GM12878 (cell line): Measurements from ENCODE around the gene FBXL7. TPM values are rescaled to one million over a fixed set of nuclear protein-coding genes. Genes with fewer than 3 reads are reported as not detected.

Experiments
- ATAC-seq: fragments of 200-7000 bp; cut with Tn5 transposase; 3 replicates; pipeline ENCODE4 v1.9.1; 2020; ENCODE audit warnings: mild to moderate bottlenecking, moderate library complexity
- BruUV-seq: library from RNA; stranded (reverse); fragments of 400-500 nt; replicated peaks from 2 replicates; lab custom pipeline; 2021; lab: Mats Ljungman, UMichigan
- CTCF ChIA-PET: fragments of 300-600 bp; sonication (Branson Sonifier 250); formaldehyde crosslinking; extraction: SDS; loops from one replicate; lab custom pipeline; 2021; ENCODE audit warnings: inconsistent platforms; lab: Yijun Ruan, JAX
- POLR2A ChIA-PET: fragments of 350-600 bp; formaldehyde crosslinking; extraction: SDS; loops from one replicate; lab custom pipeline; 2021; ENCODE audit warnings: inconsistent platforms; lab: Charles Lee
- RAD21 ChIA-PET: fragments of 300-600 bp; sonication (Branson Sonifier 250); formaldehyde crosslinking; loops from one replicate; lab custom pipeline; 2023; ENCODE audit warnings: antibody characterized with exemption; ENCODE audit not compliant: unreplicated experiment; lab: Charles Lee
- SMC1A ChIA-PET: fragments of 300-600 bp; sonication (Branson Sonifier 250); formaldehyde crosslinking; loops from one replicate; lab custom pipeline; 2023; ENCODE audit not compliant: unreplicated experiment, uncharacterized antibody; lab: Charles Lee
- DNase-seq: peaks from one replicate; pipeline ENCODE4 v3.0.0-alpha.2; 2011; ENCODE audit warnings: low read depth, low spot score
- FAIRE-seq: peaks from 3 replicates; lab custom pipeline; 2011; peaks lifted over from hg19 to GRCh38; lab: Jason Lieb, UNC
- H2AFZ ChIP-seq: 2 replicates; pipeline ENCODE4 v1.6.0; 2011; ENCODE audit warnings: low read depth, low read length, control low read depth; ENCODE audit not compliant: control insufficient read depth
- H3K27ac ChIP-seq: 2 replicates; pipeline ENCODE4 v1.5.1; 2011; ENCODE audit warnings: control low read depth; ENCODE audit not compliant: control insufficient read depth, insufficient read depth
- H3K27me3 ChIP-seq, 2 experiments: replicated peaks in 1 of 2; 2 replicates each; pipeline versions ENCODE4 v1.6.0 to v1.6.1; 2011; ENCODE audit warnings: low read length in 1 of 2; ENCODE audit not compliant: control insufficient read depth in 2 of 2, insufficient read depth in 2 of 2
- H3K36me3 ChIP-seq, 2 experiments: 2 replicates each; pipeline ENCODE4 v1.5.1; 2011; ENCODE audit warnings: low read length in 1 of 2; ENCODE audit not compliant: control insufficient read depth in 2 of 2, insufficient read depth in 2 of 2
- H3K4me1 ChIP-seq: 2 replicates; pipeline ENCODE4 v1.6.1; 2011; ENCODE audit warnings: mild to moderate bottlenecking, low read length, moderate library complexity, mixed read lengths; ENCODE audit not compliant: control insufficient read depth, insufficient read depth
- H3K4me2 ChIP-seq: 2 replicates; pipeline ENCODE4 v1.6.0; 2011; ENCODE audit warnings: control low read depth; ENCODE audit not compliant: control insufficient read depth, insufficient read depth
- H3K4me3 ChIP-seq: fragments of 200-600 bp; sonication (generic); 2 replicates; pipeline ENCODE4 v1.5.1; 2016
- H3K79me2 ChIP-seq: 2 replicates; pipeline ENCODE4 v1.6.0; 2011; ENCODE audit warnings: low read length; ENCODE audit not compliant: control insufficient read depth, insufficient read depth
- H3K9ac ChIP-seq: 2 replicates; pipeline ENCODE4 v1.8.0; 2011; ENCODE audit warnings: low read length, control low read depth, mixed read lengths; ENCODE audit not compliant: control insufficient read depth, insufficient read depth
- H3K9me3 ChIP-seq: replicated peaks from 3 replicates; pipeline ENCODE4 v1.5.1; 2011; ENCODE audit warnings: mild to moderate bottlenecking, low read length; ENCODE audit not compliant: control insufficient read depth, insufficient read depth
- H4K20me1 ChIP-seq: 2 replicates; pipeline ENCODE4 v1.6.0; 2011; ENCODE audit not compliant: control insufficient read depth, insufficient read depth
- BMI1 ChIP-seq: fragments of 450-650 bp; IDR thresholded peaks from 2 replicates; pipeline ENCODE4 v1.6.1; 2016; ENCODE audit warnings: mild to moderate bottlenecking, moderate library complexity, borderline replicate concordance
- HSF1 ChIP-seq: fragments of 150-350 bp; IDR thresholded peaks from 2 replicates; pipeline ENCODE4 v1.6.1; 2014; ENCODE audit warnings: mild to moderate bottlenecking, low read depth, low read length
- PAX5 ChIP-seq: IDR thresholded peaks from 2 replicates; pipeline ENCODE4 v1.6.1; 2011; ENCODE audit warnings: low read depth, low read length, borderline replicate concordance
- PRDM15 ChIP-seq: fragments of 450-650 bp; formaldehyde crosslinking; IDR thresholded peaks from 2 replicates; pipeline ENCODE4 v1.4.0; 2020; ENCODE audit warnings: mild to moderate bottlenecking, moderate library complexity
- TARDBP ChIP-seq: IDR thresholded peaks from 2 replicates; pipeline ENCODE4 v1.6.1; 2016; ENCODE audit warnings: borderline replicate concordance
- WGBS: methylation state at CpG from one replicate; pipeline ENCODE4 v1.1.6; 2016; ENCODE audit warnings: low lambda C conversion rate; ENCODE audit not compliant: insufficient replicate concordance, insufficient coverage; ENCODE audit errors: missing lambda C conversion rate; 5-methylcytosine and 5-hydroxymethylcytosine counted together
- in situ Hi-C: fragments of 300-500 bp; cut with MboI; formaldehyde crosslinking; loops from 9 replicates; pipeline ENCODE4 v1.14.3; 2018; ENCODE audit warnings: mixed read lengths
- intact Hi-C: fragments of 100-400 bp; cut with micrococcal nuclease; formaldehyde crosslinking; loops from one replicate; pipeline ENCODE4 v1.14.2; 2022; ENCODE audit not compliant: unreplicated experiment
- polyA plus RNA-seq, 11 experiments: library from polyadenylated mRNA; depleted of rRNA in 4 of 11; unstranded in 6 of 11; stranded (reverse) in 5 of 11; fragments of >200 nt; fragmentation: Nextera tagmentation in 4 of 11; fragmentation: Illumina TruSeq in 1 of 11; extraction: Ambion mirVana in 4 of 11; extraction: Trizol in 1 of 11; gene quantifications; 1 replicate in 1 of 11; 2 replicates in 10 of 11; pipeline versions ENCODE4 v1.2.1 to v1.2.3, GENCODE V29; 2011 to 2016; ENCODE audit warnings: inconsistent platforms in 2 of 11, missing spikeins in 2 of 11, low read depth in 1 of 11
- total RNA-seq, 4 experiments: library from RNA; depleted of rRNA in 3 of 4; stranded (reverse); fragments of >200 nt in 3 of 4; fragmentation: Illumina TruSeq in 1 of 4; extraction: Trizol in 1 of 4; gene quantifications; 2 replicates each; pipeline versions ENCODE4 v1.2.1 to v1.2.3, GENCODE V29; 2013 to 2021
- TF ChIP-seq, protein P1 (sequence below): fragments of 450-650 bp; IDR thresholded peaks from 2 replicates; pipeline ENCODE4 v1.6.1; 2017; ENCODE audit warnings: mild to moderate bottlenecking, moderate library complexity
- TF ChIP-seq, protein P2 (sequence below): fragments of 450-650 bp; IDR thresholded peaks from 2 replicates; pipeline ENCODE4 v1.6.1; 2017; ENCODE audit warnings: mild to moderate bottlenecking, moderate library complexity

FBXL7 gene
- total and polyA plus RNA-seq, 10 of the 15 experiments (the other 5 are each of a cell fraction or from before 2014, with no cell fraction given), result 0.03 to 0.44 (median 0.16) TPM

- POLR2A ChIA-PET, result no interaction called here
- BruUV-seq, result no TSS peak
- H3K27me3 ChIP-seq, result no peaks in the 10 kb centered on the region
- H3K4me3 ChIP-seq, result no peak overlapping the region
- H3K4me1 ChIP-seq, result no peaks in the 10 kb centered on the region
- H3K79me2 ChIP-seq, result no peaks in the 10 kb centered on the region
- SMC1A ChIA-PET, result no interaction called here
- CTCF ChIA-PET, result interaction anchor here (2.1 kb wide), 1 partner anchor 12 kb away, joined by 4 read pairs; no protein-coding TSS in a partner anchor
- no peaks in the 10 kb centered on the region for H3K9me3 ChIP-seq
- H3K27ac ChIP-seq, result no peak overlapping the region
- in situ Hi-C loops, result no loop called here
- DNase-seq (no peak), ATAC-seq (no peak), FAIRE-seq (no peak)
- intact Hi-C loops, result no loop called here
- no peak overlapping the region for H2AFZ ChIP-seq
- no peaks in the 10 kb centered on the region for H3K36me3 ChIP-seq
- no peak overlapping the region for H3K9ac ChIP-seq
- RAD21 ChIA-PET, result no interaction called here
- H4K20me1 ChIP-seq, result no peaks in the 10 kb centered on the region
- WGBS, result 44% methylated on average over 1 of the region's 1 CpG
- H3K4me2 ChIP-seq, result no peak overlapping the region
- TF ChIP-seq PRDM15 (CRISPR knock-in tag) (no peak), TARDBP (no peak), HSF1 (no peak), PAX5 (no peak), BMI1 (no peak)
- TF ChIP-seq, protein P1, sequence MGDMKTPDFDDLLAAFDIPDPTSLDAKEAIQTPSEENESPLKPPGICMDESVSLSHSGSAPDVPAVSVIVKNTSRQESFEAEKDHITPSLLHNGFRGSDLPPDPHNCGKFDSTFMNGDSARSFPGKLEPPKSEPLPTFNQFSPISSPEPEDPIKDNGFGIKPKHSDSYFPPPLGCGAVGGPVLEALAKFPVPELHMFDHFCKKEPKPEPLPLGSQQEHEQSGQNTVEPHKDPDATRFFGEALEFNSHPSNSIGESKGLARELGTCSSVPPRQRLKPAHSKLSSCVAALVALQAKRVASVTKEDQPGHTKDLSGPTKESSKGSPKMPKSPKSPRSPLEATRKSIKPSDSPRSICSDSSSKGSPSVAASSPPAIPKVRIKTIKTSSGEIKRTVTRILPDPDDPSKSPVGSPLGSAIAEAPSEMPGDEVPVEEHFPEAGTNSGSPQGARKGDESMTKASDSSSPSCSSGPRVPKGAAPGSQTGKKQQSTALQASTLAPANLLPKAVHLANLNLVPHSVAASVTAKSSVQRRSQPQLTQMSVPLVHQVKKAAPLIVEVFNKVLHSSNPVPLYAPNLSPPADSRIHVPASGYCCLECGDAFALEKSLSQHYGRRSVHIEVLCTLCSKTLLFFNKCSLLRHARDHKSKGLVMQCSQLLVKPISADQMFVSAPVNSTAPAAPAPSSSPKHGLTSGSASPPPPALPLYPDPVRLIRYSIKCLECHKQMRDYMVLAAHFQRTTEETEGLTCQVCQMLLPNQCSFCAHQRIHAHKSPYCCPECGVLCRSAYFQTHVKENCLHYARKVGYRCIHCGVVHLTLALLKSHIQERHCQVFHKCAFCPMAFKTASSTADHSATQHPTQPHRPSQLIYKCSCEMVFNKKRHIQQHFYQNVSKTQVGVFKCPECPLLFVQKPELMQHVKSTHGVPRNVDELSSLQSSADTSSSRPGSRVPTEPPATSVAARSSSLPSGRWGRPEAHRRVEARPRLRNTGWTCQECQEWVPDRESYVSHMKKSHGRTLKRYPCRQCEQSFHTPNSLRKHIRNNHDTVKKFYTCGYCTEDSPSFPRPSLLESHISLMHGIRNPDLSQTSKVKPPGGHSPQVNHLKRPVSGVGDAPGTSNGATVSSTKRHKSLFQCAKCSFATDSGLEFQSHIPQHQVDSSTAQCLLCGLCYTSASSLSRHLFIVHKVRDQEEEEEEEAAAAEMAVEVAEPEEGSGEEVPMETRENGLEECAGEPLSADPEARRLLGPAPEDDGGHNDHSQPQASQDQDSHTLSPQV, result no peak
- TF ChIP-seq, protein P2, sequence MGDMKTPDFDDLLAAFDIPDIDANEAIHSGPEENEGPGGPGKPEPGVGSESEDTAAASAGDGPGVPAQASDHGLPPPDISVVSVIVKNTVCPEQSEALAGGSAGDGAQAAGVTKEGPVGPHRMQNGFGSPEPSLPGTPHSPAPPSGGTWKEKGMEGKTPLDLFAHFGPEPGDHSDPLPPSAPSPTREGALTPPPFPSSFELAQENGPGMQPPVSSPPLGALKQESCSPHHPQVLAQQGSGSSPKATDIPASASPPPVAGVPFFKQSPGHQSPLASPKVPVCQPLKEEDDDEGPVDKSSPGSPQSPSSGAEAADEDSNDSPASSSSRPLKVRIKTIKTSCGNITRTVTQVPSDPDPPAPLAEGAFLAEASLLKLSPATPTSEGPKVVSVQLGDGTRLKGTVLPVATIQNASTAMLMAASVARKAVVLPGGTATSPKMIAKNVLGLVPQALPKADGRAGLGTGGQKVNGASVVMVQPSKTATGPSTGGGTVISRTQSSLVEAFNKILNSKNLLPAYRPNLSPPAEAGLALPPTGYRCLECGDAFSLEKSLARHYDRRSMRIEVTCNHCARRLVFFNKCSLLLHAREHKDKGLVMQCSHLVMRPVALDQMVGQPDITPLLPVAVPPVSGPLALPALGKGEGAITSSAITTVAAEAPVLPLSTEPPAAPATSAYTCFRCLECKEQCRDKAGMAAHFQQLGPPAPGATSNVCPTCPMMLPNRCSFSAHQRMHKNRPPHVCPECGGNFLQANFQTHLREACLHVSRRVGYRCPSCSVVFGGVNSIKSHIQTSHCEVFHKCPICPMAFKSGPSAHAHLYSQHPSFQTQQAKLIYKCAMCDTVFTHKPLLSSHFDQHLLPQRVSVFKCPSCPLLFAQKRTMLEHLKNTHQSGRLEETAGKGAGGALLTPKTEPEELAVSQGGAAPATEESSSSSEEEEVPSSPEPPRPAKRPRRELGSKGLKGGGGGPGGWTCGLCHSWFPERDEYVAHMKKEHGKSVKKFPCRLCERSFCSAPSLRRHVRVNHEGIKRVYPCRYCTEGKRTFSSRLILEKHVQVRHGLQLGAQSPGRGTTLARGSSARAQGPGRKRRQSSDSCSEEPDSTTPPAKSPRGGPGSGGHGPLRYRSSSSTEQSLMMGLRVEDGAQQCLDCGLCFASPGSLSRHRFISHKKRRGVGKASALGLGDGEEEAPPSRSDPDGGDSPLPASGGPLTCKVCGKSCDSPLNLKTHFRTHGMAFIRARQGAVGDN, result no peak
Measured at GRCh38 chr5:15585841-15586591, 86.0 kb downstream of the FBXL7 start.
